Measurements from ENCODE around the gene BASP1.
"Not testable (repeated sequence)": the region's sequence is repeated elsewhere in the genome, so short reads cannot be mapped to it uniquely, and the experiment has no call there.

The BASP1 gene

GRCh38 chr5:17259012-17259411 lies 41.6 kb downstream of the BASP1 start:
- DNase-seq = not testable (repeated sequence)

- no peak for DNase-seq
These were observed 42.3 kb downstream of the BASP1 start for GRCh38 chr5:17259630-17260257.

GRCh38 chr5:17260549-17260948 lies 43.1 kb downstream of the BASP1 start:
- no peak for DNase-seq

- no peak for DNase-seq
These were observed 43.6 kb downstream of the BASP1 start for GRCh38 chr5:17261075-17261474.

- no peak for DNase-seq
These were observed 47.6 kb downstream of the BASP1 start for GRCh38 chr5:17265041-17265440.

- DNase-seq = no peak
These were observed 49.7 kb downstream of the BASP1 start for GRCh38 chr5:17267106-17267505.

- DNase-seq = no peak
These were observed 51.8 kb downstream of the BASP1 start for GRCh38 chr5:17269201-17269600.

GRCh38 chr5:17272111-17272510 lies 54.7 kb downstream of the BASP1 start:
- DNase-seq = no peak

GRCh38 chr5:17275289-17276158 lies 58.1 kb downstream of the BASP1 start:
- DNase-seq = no peak

GRCh38 chr5:17276445-17276844 lies 59.0 kb downstream of the BASP1 start:
- DNase-seq = no peak

GRCh38 chr5:17277907-17278306 lies 60.5 kb downstream of the BASP1 start:
- DNase-seq = no peak

- DNase-seq = no peak
These were observed 61.5 kb downstream of the BASP1 start for GRCh38 chr5:17278931-17279330.

- DNase-seq = no peak
These were observed 62.1 kb downstream of the BASP1 start for GRCh38 chr5:17279487-17279886.

- DNase-seq = no peak
These were observed 65.1 kb downstream of the BASP1 start for GRCh38 chr5:17282283-17283120.

- no peak for DNase-seq
These were observed 65.6 kb downstream of the BASP1 start for GRCh38 chr5:17283121-17283415.

GRCh38 chr5:17287501-17288155 lies 70.2 kb downstream of the BASP1 start:
- DNase-seq = no peak

- DNase-seq = no peak
These were observed 71.1 kb downstream of the BASP1 start for GRCh38 chr5:17288570-17288969.

GRCh38 chr5:17289681-17290539 lies 72.5 kb downstream of the BASP1 start:
- no peak for DNase-seq

GRCh38 chr5:17290540-17290974 lies 73.1 kb downstream of the BASP1 start:
- no peak for DNase-seq

GRCh38 chr5:17292434-17293015 lies 75.1 kb downstream of the BASP1 start:
- no peak for DNase-seq

- DNase-seq = no peak
These were observed 77.3 kb downstream of the BASP1 start for GRCh38 chr5:17294639-17295311.
